ENCODE measurements around the gene FAF1. TPM values are rescaled to one million over a fixed set of nuclear protein-coding genes. Genes with fewer than 3 reads are reported as not detected.

The FAF1 gene
- total and polyA plus RNA-seq, 2 of the 8 experiments (the other 6 are each of a cell fraction or from before 2014, with no cell fraction given), result 10.8 to 65.9 TPM

- Histone ChIP-seq H3K23ac (ENCODE audit: insufficient read length) (no peak overlapping the region), H2BK5ac (ENCODE audit: low read depth, low read length) (no peak overlapping the region), H3K36me3 (ENCODE audit: control insufficient read depth in 2 of 4, insufficient read depth in 4 of 4, low read length in 3 of 4) (no peaks in the 10 kb centered on the region; a peak in 1 of 8 replicates), H2BK12ac (ENCODE audit: low read depth, low read length) (no peak overlapping the region), H3K56ac (replicated peaks; ENCODE audit: insufficient read length, low read depth, low read length) (no peak overlapping the region), H3K4ac (replicated peaks; ENCODE audit: insufficient read length, low read depth, low read length) (no peak overlapping the region), H4K20me1 (replicated peaks in 1 of 2; ENCODE audit: control insufficient read depth in 1 of 2, insufficient read depth in 2 of 2, low read length in 2 of 2) (no peaks in the 10 kb centered on the region), H2AFZ (ENCODE audit: low read length) (no peak overlapping the region), H3K27ac (ENCODE audit: low read depth, low read length) (no peak overlapping the region), H3K79me2 (ENCODE audit: control insufficient read depth in 1 of 2, insufficient read depth in 2 of 2, low read length in 2 of 2) (no peaks in the 10 kb centered on the region), H3K4me1 (replicated peaks in 1 of 4; ENCODE audit: control insufficient read depth in 3 of 4, insufficient read depth in 4 of 4, low read length in 3 of 4) (no peaks in the 10 kb centered on the region), H3K18ac (ENCODE audit: extremely low read depth, low read length) (no peak overlapping the region), H4K91ac (replicated peaks; ENCODE audit: insufficient read length, low read length) (no peak overlapping the region), H3K79me1 (ENCODE audit: low read depth, low read length) (no peaks in the 10 kb centered on the region), H3K4me3 (ENCODE audit: extremely low read depth in 1 of 4, insufficient read depth in 2 of 4, low read depth in 3 of 4, low read length in 4 of 4) (no peak overlapping the region), H3K27me3 (replicated peaks in 1 of 4; ENCODE audit: control insufficient read depth in 3 of 4, extremely low read depth in 1 of 4, insufficient read depth in 3 of 4, low read length in 3 of 4) (no peaks in the 10 kb centered on the region), H3K9me3 (ENCODE audit: insufficient read depth in 2 of 2, low read depth in 1 of 2, low read length in 1 of 2) (no peaks in the 10 kb centered on the region; a peak in 1 of 4 replicates), H2BK120ac (replicated peaks; ENCODE audit: low read depth, low read length) (no peak overlapping the region), H2BK15ac (ENCODE audit: low read length) (no peak overlapping the region), H3K4me2 (ENCODE audit: insufficient read depth in 1 of 2, low read depth in 2 of 2, low read length in 2 of 2) (no peak overlapping the region), H3K14ac (ENCODE audit: insufficient read length) (no peak overlapping the region), H2AK5ac (ENCODE audit: low read depth, low read length) (no peak overlapping the region), H4K8ac (ENCODE audit: extremely low read depth, insufficient read depth, low read length) (no peak overlapping the region), H3K23me2 (ENCODE audit: low read depth, low read length) (no peaks in the 10 kb centered on the region), H2BK20ac (ENCODE audit: low read length) (no peak overlapping the region), H3K9ac (replicated peaks in 1 of 4; ENCODE audit: extremely low read depth in 1 of 4, low read depth in 3 of 4, low read length in 3 of 4) (no peak overlapping the region), H4K5ac (ENCODE audit: insufficient read length, low read depth, low read length) (no peak overlapping the region)
- DNase-seq (ENCODE audit: low read depth in 1 of 2, low spot score in 2 of 2), result no peak
- POLR2A ChIA-PET (ENCODE audit: partially characterized antibody), result no interaction called here
- FAIRE-seq, result no peak
- CTCF ChIA-PET (ENCODE audit: partially characterized antibody), result interaction anchor here (0.6 kb wide), 1 partner anchor 97 kb away, joined by 3 read pairs; no protein-coding TSS in a partner anchor
- TF ChIP-seq POLR2A (IDR thresholded peaks at IDR 0.05; ENCODE audit: control extremely low read depth in 1 of 2, low read depth in 2 of 2, low read length in 2 of 2), result no peak
- no peak for TF ChIP-seq PHF8 (conservative IDR thresholded peaks at IDR 0.05; ENCODE audit: low read depth, low read length)
- no peak for TF ChIP-seq BACH1 (IDR thresholded peaks at IDR 0.05; ENCODE audit: low read length)
- no peak for TF ChIP-seq GABPA (IDR thresholded peaks at IDR 0.05; ENCODE audit: borderline replicate concordance, insufficient read depth, low read length)
- no peak for TF ChIP-seq SIRT6 (IDR thresholded peaks at IDR 0.05; ENCODE audit: low read length)
- TF ChIP-seq CBX5 (IDR thresholded peaks at IDR 0.05; ENCODE audit: low read depth, low read length), result no peak
- no peak for TF ChIP-seq RFX5 (IDR thresholded peaks at IDR 0.05; ENCODE audit: borderline replicate concordance, low read depth, low read length)
- no peak for TF ChIP-seq POLR2AphosphoS5 (IDR thresholded peaks at IDR 0.05; ENCODE audit: low read depth, low read length)
- TF ChIP-seq E2F6 (IDR thresholded peaks at IDR 0.05), result no peak
- no peak for TF ChIP-seq JUN (IDR thresholded peaks at IDR 0.05; ENCODE audit: low read depth, low read length)
- TF ChIP-seq MAFK (IDR thresholded peaks at IDR 0.05; ENCODE audit: low read depth, low read length), result no peak
- no peak for TF ChIP-seq TEAD4 (IDR thresholded peaks at IDR 0.05; ENCODE audit: low read depth, low read length)
- TF ChIP-seq ASH2L (IDR thresholded peaks at IDR 0.05; ENCODE audit: low read length), result no peak
- TF ChIP-seq POU5F1 (IDR thresholded peaks at IDR 0.05; ENCODE audit: low read depth, low read length), result no peak
- TF ChIP-seq EP300 (IDR thresholded peaks at IDR 0.05; ENCODE audit: borderline replicate concordance in 1 of 2, low read depth in 2 of 2, low read length in 2 of 2), result no peak
- no peak for TF ChIP-seq ZNF274 (IDR thresholded peaks at IDR 0.05; ENCODE audit: borderline replicate concordance, extremely low read depth, low read length)
Observed at GRCh38 chr1:50508040-50508586, 452.0 kb downstream of the FAF1 start.

All from H1 (cell line).